ENCODE data around the gene RIC8A. TPM values are rescaled to one million over a fixed set of nuclear protein-coding genes. Genes with fewer than 3 reads are reported as not detected.

The RIC8A gene
- total and polyA plus RNA-seq, 9 of the 15 experiments (the other 6 are each of a cell fraction or from before 2014, with no cell fraction given): 10.7 to 108 (median 72.1) TPM

- Histone ChIP-seq H3K9me1 (ENCODE audit: control insufficient read depth, insufficient read depth, low read length) (peaks cover 10% of the 10 kb centered on the region), H3K4me3 (no peak overlapping the region), H3K79me2 (ENCODE audit: control insufficient read depth, insufficient read depth, low read length) (peaks cover 41% of the 10 kb centered on the region), H4K20me1 (replicated peaks; ENCODE audit: control insufficient read depth, insufficient read depth, low read length) (peaks cover 19% of the 10 kb centered on the region; the same call in 1 of the 2 replicates), H3K27me3 (ENCODE audit: control insufficient read depth in 2 of 2, insufficient read depth in 2 of 2, low read length in 2 of 2) (no peaks in the 10 kb centered on the region; a peak in 1 of 5 replicates), H2AFZ (ENCODE audit: low read depth, low read length) (no peak overlapping the region), H3K36me3 (ENCODE audit: control insufficient read depth, insufficient read depth, low read length) (peaks cover 74% of the 10 kb centered on the region), H3K9me3 (replicated peaks; ENCODE audit: control insufficient read depth, insufficient read depth, low read depth, low read length) (no peaks in the 10 kb centered on the region), H3K4me2 (ENCODE audit: insufficient read depth, low read length) (no peak overlapping the region), H3K27ac (ENCODE audit: extremely low read depth, low read depth, low read length) (no peak overlapping the region), H3K9ac (ENCODE audit: insufficient read depth in 1 of 2, low read depth in 2 of 2, low read length in 2 of 2) (0 out of 4 replicates have a peak overlapping the region, but pooled peaks of 1 of the 2 experiments have one; percentile 46), H3K4me1 (replicated peaks in 1 of 2; ENCODE audit: control insufficient read depth in 2 of 2, insufficient read depth in 2 of 2, low read length in 2 of 2) (peaks cover 18 to 36% of the 10 kb centered on the region in 2 experiments; a peak in 4 of 5 replicates)
- in situ Hi-C loops (cut with MboI) (loop anchor here (10.0 kb wide), 1 partner anchor 153 kb away; the partner anchor contains the start of gene B4GALNT4), intact Hi-C loops (cut with micrococcal nuclease) (no loop called here)
- ChIA-PET CTCF (ENCODE audit: low intra/inter-chr PET ratio) (no interaction called here), POLR2A (interaction anchor here (0.7 to 1.6 kb wide), 4 partner anchors 9 to 23 kb away, joined by 3 to 6 read pairs (median 4); no protein-coding TSS in a partner anchor)
- ATAC-seq (no peak), FAIRE-seq (no peak), DNase-seq (ENCODE audit: extremely low read depth in 1 of 4, low spot score in 3 of 4) (no peak)
- TF ChIP-seq POU5F1 (IDR thresholded peaks at IDR 0.05; ENCODE audit: borderline replicate concordance, low read depth, low read length, partially characterized antibody) (no peak), ZNF121 (CRISPR knock-in tag; conservative IDR thresholded peaks at IDR 0.05) (no peak), MBD2 (IDR thresholded peaks at IDR 0.05; ENCODE audit: borderline replicate concordance, low read depth) (no peak), XRCC3 (IDR thresholded peaks at IDR 0.05) (no peak), CBX8 (IDR thresholded peaks at IDR 0.05; ENCODE audit: borderline replicate concordance, extremely low read depth, low read depth, low read length, poor library complexity, severe bottlenecking) (no peak), SMARCB1 (IDR thresholded peaks at IDR 0.05; ENCODE audit: insufficient read length, low read depth) (no peak), ZNF175 (CRISPR knock-in tag; IDR thresholded peaks at IDR 0.05; ENCODE audit: low read depth) (no peak), RFX5 (IDR thresholded peaks at IDR 0.05; ENCODE audit: low read depth, low read length) (no peak)
- BruUV-seq (replicated peaks): no TSS peak
- 98% methylated on average over 9 of the region's 9 CpGs for WGBS (ENCODE audit: insufficient coverage, low coverage, missing lambda C conversion rate)
These were observed 4.2 kb downstream of the RIC8A start for GRCh38 chr11:211741-212140.
